H1 (cell line): ENCODE measurements around the gene OR2T35. TPM values are rescaled to one million over a fixed set of nuclear protein-coding genes. Genes with fewer than 3 reads are reported as not detected.

Experiments used
- CTCF ChIA-PET: fragments of 300-600 bp; sonication (Branson Sonifier 250); formaldehyde crosslinking; loops from one replicate; lab custom pipeline; 2021; ENCODE audit not compliant: partially characterized antibody; lab: Charles Lee
- POLR2A ChIA-PET: fragments of 300-600 bp; sonication (Branson Sonifier 250); formaldehyde crosslinking; loops from one replicate; lab custom pipeline; 2021; ENCODE audit warnings: inconsistent platforms; ENCODE audit not compliant: partially characterized antibody; lab: Charles Lee
- DNase-seq, 2 experiments: peaks; one replicate each; pipeline versions ENCODE4 v3.0.0 to v3.0.0-alpha.2; 2010 to 2022; ENCODE audit warnings: low spot score in 2 of 2, low read depth in 1 of 2, mixed read lengths in 1 of 2
- FAIRE-seq: peaks from 2 replicates; lab custom pipeline; 2011; peaks lifted over from hg19 to GRCh38; lab: Jason Lieb, UNC
- H2AFZ ChIP-seq: 2 replicates; pipeline ENCODE4 v1.8.1; 2012; ENCODE audit warnings: low read length, inconsistent platforms
- H2AK5ac ChIP-seq: 2 replicates; pipeline ENCODE4 v1.6.1; 2013; ENCODE audit warnings: low read depth, low read length
- H2BK120ac ChIP-seq: replicated peaks from 2 replicates; pipeline ENCODE3; 2013; ENCODE audit warnings: low read depth, low read length, inconsistent platforms
- H2BK12ac ChIP-seq: 2 replicates; pipeline ENCODE4 v1.6.1; 2013; ENCODE audit warnings: low read depth, low read length
- H2BK15ac ChIP-seq: 2 replicates; pipeline ENCODE4 v1.6.1; 2013; ENCODE audit warnings: low read length
- H2BK20ac ChIP-seq: 2 replicates; pipeline ENCODE4 v1.6.1; 2013; ENCODE audit warnings: low read length
- H2BK5ac ChIP-seq: 2 replicates; pipeline ENCODE4 v1.6.1; 2013; ENCODE audit warnings: low read depth, low read length
- H3K14ac ChIP-seq: 2 replicates; pipeline ENCODE4 v1.6.1; 2013; ENCODE audit warnings: inconsistent platforms; ENCODE audit not compliant: insufficient read length
- H3K18ac ChIP-seq: 2 replicates; pipeline ENCODE4 v1.6.1; 2013; ENCODE audit warnings: low read length; ENCODE audit errors: extremely low read depth
- H3K23ac ChIP-seq: 2 replicates; pipeline ENCODE4 v1.6.1; 2013; ENCODE audit warnings: inconsistent platforms; ENCODE audit not compliant: insufficient read length
- H3K23me2 ChIP-seq: 2 replicates; pipeline ENCODE4 v1.6.1; 2013; ENCODE audit warnings: low read depth, low read length
- H3K27ac ChIP-seq: 2 replicates; pipeline ENCODE4 v1.6.1; 2011; ENCODE audit warnings: low read depth, low read length, inconsistent platforms
- H3K27me3 ChIP-seq, 4 experiments: replicated peaks in 1 of 4; 1 replicate in 1 of 4; 2 replicates in 3 of 4; pipeline versions ENCODE4 v1.6.1 to v1.8.1; 2011 to 2013; ENCODE audit warnings: low read length in 3 of 4, mild to moderate bottlenecking in 3 of 4, inconsistent platforms in 2 of 4, mixed read lengths in 2 of 4, moderate library complexity in 1 of 4; ENCODE audit not compliant: control insufficient read depth in 3 of 4, insufficient read depth in 3 of 4; ENCODE audit errors: extremely low read depth in 1 of 4
- H3K36me3 ChIP-seq, 4 experiments: 2 replicates each; pipeline versions ENCODE4 v1.6.1 to v1.8.1; 2011 to 2013; ENCODE audit warnings: mild to moderate bottlenecking in 4 of 4, low read length in 3 of 4, moderate library complexity in 2 of 4, control low read depth in 1 of 4, inconsistent platforms in 1 of 4; ENCODE audit not compliant: insufficient read depth in 4 of 4, control insufficient read depth in 2 of 4
- H3K4ac ChIP-seq: replicated peaks from 2 replicates; pipeline ENCODE3; 2013; ENCODE audit warnings: low read length, low read depth, mixed read lengths, inconsistent platforms; ENCODE audit not compliant: insufficient read length
- H3K4me1 ChIP-seq, 4 experiments: replicated peaks in 1 of 4; 1 replicate in 1 of 4; 2 replicates in 3 of 4; pipeline versions ENCODE4 v1.6.1 to v1.8.1; 2011 to 2013; ENCODE audit warnings: low read length in 3 of 4, inconsistent platforms in 2 of 4, mixed read lengths in 1 of 4; ENCODE audit not compliant: insufficient read depth in 4 of 4, control insufficient read depth in 3 of 4
- H3K4me2 ChIP-seq, 2 experiments: 2 replicates each; pipeline versions ENCODE4 v1.6.1 to v1.8.1; 2011 to 2013; ENCODE audit warnings: low read depth in 2 of 2, low read length in 2 of 2, control low read depth in 1 of 2, inconsistent platforms in 1 of 2, mild to moderate bottlenecking in 1 of 2; ENCODE audit not compliant: insufficient read depth in 1 of 2
- H3K4me3 ChIP-seq, 4 experiments: fragments of 200-600, 300-600 bp in 1 of 4; sonication (generic), shearing (Covaris generic), sonication (Bioruptor Twin) in 1 of 4; 2 replicates each; pipeline versions ENCODE4 v1.5.1 to v1.8.1; 2011 to 2016; ENCODE audit warnings: low read length in 4 of 4, low read depth in 3 of 4, control low read depth in 2 of 4, inconsistent platforms in 2 of 4, mild to moderate bottlenecking in 2 of 4, mixed read lengths in 1 of 4, moderate library complexity in 1 of 4; ENCODE audit not compliant: insufficient read depth in 2 of 4; ENCODE audit errors: extremely low read depth in 1 of 4
- H3K56ac ChIP-seq: replicated peaks from 2 replicates; pipeline ENCODE3; 2013; ENCODE audit warnings: low read depth, mild to moderate bottlenecking, mixed read lengths, low read length, inconsistent platforms; ENCODE audit not compliant: insufficient read length
- H3K79me1 ChIP-seq: 2 replicates; pipeline ENCODE4 v1.6.1; 2013; ENCODE audit warnings: low read depth, low read length, control low read depth
- H3K79me2 ChIP-seq, 2 experiments: 2 replicates each; pipeline versions ENCODE4 v1.6.1 to v1.8.1; 2012 to 2013; ENCODE audit warnings: low read length in 2 of 2, mild to moderate bottlenecking in 2 of 2, inconsistent platforms in 1 of 2; ENCODE audit not compliant: insufficient read depth in 2 of 2, control insufficient read depth in 1 of 2
- H3K9ac ChIP-seq, 4 experiments: replicated peaks in 1 of 4; 1 replicate in 1 of 4; 2 replicates in 3 of 4; pipeline versions ENCODE4 v1.6.1 to v1.8.1; 2011 to 2013; ENCODE audit warnings: low read depth in 3 of 4, low read length in 3 of 4, control low read depth in 2 of 4, mild to moderate bottlenecking in 2 of 4, moderate library complexity in 2 of 4, inconsistent platforms in 1 of 4; ENCODE audit errors: extremely low read depth in 1 of 4
- H3K9me3 ChIP-seq, 2 experiments: 2 replicates each; pipeline versions ENCODE4 v1.6.1 to v1.8.1; 2012 to 2013; ENCODE audit warnings: mild to moderate bottlenecking in 2 of 2, moderate library complexity in 2 of 2, control low read depth in 1 of 2, inconsistent platforms in 1 of 2, low read depth in 1 of 2, low read length in 1 of 2, mixed read lengths in 1 of 2; ENCODE audit not compliant: insufficient read depth in 2 of 2
- H4K20me1 ChIP-seq, 2 experiments: replicated peaks in 1 of 2; 2 replicates each; pipeline versions ENCODE3 to v1.8.1; 2011 to 2013; ENCODE audit warnings: inconsistent platforms in 2 of 2, low read length in 2 of 2, mild to moderate bottlenecking in 1 of 2; ENCODE audit not compliant: insufficient read depth in 2 of 2, control insufficient read depth in 1 of 2
- H4K5ac ChIP-seq: 2 replicates; pipeline ENCODE4 v1.6.1; 2013; ENCODE audit warnings: low read length, low read depth, mixed read lengths, inconsistent platforms; ENCODE audit not compliant: insufficient read length
- H4K8ac ChIP-seq: 2 replicates; pipeline ENCODE4 v1.8.0; 2013; ENCODE audit warnings: mild to moderate bottlenecking, moderate library complexity, low read length, inconsistent platforms; ENCODE audit not compliant: insufficient read depth; ENCODE audit errors: extremely low read depth
- H4K91ac ChIP-seq: replicated peaks from 2 replicates; pipeline ENCODE3; 2013; ENCODE audit warnings: low read length, mixed read lengths, inconsistent platforms; ENCODE audit not compliant: insufficient read length
- CBX8 ChIP-seq: fragments of 300-800, 300-1000 bp; sonication (generic); IDR thresholded peaks from 2 replicates; pipeline ENCODE4 v1.7.1; 2016; ENCODE audit warnings: low read depth, low read length, borderline replicate concordance
- CEBPB ChIP-seq: IDR thresholded peaks from 2 replicates; pipeline ENCODE4 v1.6.1; 2012; ENCODE audit warnings: low read depth, low read length
- CHD1 ChIP-seq: IDR thresholded peaks from 2 replicates; pipeline ENCODE4 v1.6.1; 2012; ENCODE audit warnings: low read depth, low read length, improper control_type of control experiment
- CTCF ChIP-seq, 3 experiments: IDR thresholded peaks; 1 replicate in 2 of 3; 2 replicates in 1 of 3; pipeline versions ENCODE4 v1.5.1 to v1.6.1; 2011; ENCODE audit warnings: low read length in 3 of 3, mild to moderate bottlenecking in 3 of 3, inconsistent platforms in 2 of 3, low read depth in 1 of 3, moderate library complexity in 1 of 3; ENCODE audit not compliant: insufficient read depth in 1 of 3; ENCODE audit errors: control extremely low read depth in 1 of 3
- EP300 ChIP-seq, 2 experiments: IDR thresholded peaks; 1 replicate in 1 of 2; 2 replicates in 1 of 2; pipeline ENCODE4 v1.6.1; 2011 to 2012; ENCODE audit warnings: low read depth in 2 of 2, low read length in 2 of 2, mild to moderate bottlenecking in 2 of 2, borderline replicate concordance in 1 of 2, inconsistent platforms in 1 of 2, moderate library complexity in 1 of 2
- GABPA ChIP-seq: IDR thresholded peaks from 2 replicates; pipeline ENCODE4 v1.6.1; 2011; ENCODE audit warnings: mild to moderate bottlenecking, low read length, moderate library complexity, borderline replicate concordance; ENCODE audit not compliant: insufficient read depth
- HDAC6 ChIP-seq: IDR thresholded peaks from one replicate; pipeline ENCODE4 v1.7.1; 2012; ENCODE audit warnings: low read depth, mild to moderate bottlenecking, inconsistent platforms, low read length, moderate library complexity
- KDM4A ChIP-seq: IDR thresholded peaks from one replicate; pipeline ENCODE4 v1.7.1; 2012; ENCODE audit warnings: low read depth, mild to moderate bottlenecking, moderate library complexity, low read length, inconsistent platforms; ENCODE audit not compliant: severe bottlenecking
- RNF2 ChIP-seq: fragments of 200-900, 300-1000 bp; sonication (generic); IDR thresholded peaks from 2 replicates; pipeline ENCODE4 v1.7.1; 2016; ENCODE audit warnings: borderline replicate concordance, low read depth, mild to moderate bottlenecking, antibody characterized with exemption, low read length; ENCODE audit not compliant: poor library complexity, severe bottlenecking; ENCODE audit errors: missing control alignments
- RXRA ChIP-seq: IDR thresholded peaks from 2 replicates; pipeline ENCODE4 v1.6.1; 2011; ENCODE audit warnings: low read depth, mild to moderate bottlenecking, low read length, moderate library complexity; ENCODE audit not compliant: insufficient read depth
- SRF ChIP-seq: IDR thresholded peaks from 2 replicates; pipeline ENCODE4 v1.6.1; 2011; ENCODE audit warnings: mild to moderate bottlenecking, low read depth, low read length, moderate library complexity
- WGBS, 2 experiments: shearing (Covaris generic) in 1 of 2; methylation state at CpG; one replicate each; pipeline versions ENCODE4 v1.1.6 to v1.1.7; 2013 to 2015; ENCODE audit warnings: low lambda C conversion rate in 2 of 2, mixed read lengths in 2 of 2, inconsistent platforms in 1 of 2, low coverage in 1 of 2, missing lambda C conversion rate in 1 of 2; ENCODE audit not compliant: insufficient replicate concordance in 2 of 2, insufficient coverage in 1 of 2, insufficient read length in 1 of 2; ENCODE audit errors: extremely low coverage in 1 of 2, missing lambda C conversion rate in 1 of 2; 5-methylcytosine and 5-hydroxymethylcytosine counted together
- polyA plus RNA-seq, 7 experiments: library from polyadenylated mRNA; depleted of rRNA in 3 of 7; stranded (reverse) in 5 of 7; unstranded in 2 of 7; fragments of >200 nt in 5 of 7; fragments of 200-250 nt in 2 of 7; gene quantifications; 1 replicate in 5 of 7; 2 replicates in 1 of 7; 4 replicates in 1 of 7; pipeline versions ENCODE4 v1.2.1 to v1.2.3, GENCODE V29; 2011 to 2013; ENCODE audit warnings: missing spikeins in 2 of 7, mixed read lengths in 2 of 7
- total RNA-seq: library from RNA; stranded (reverse); fragmentation: NEBNext Ultra II Directional; extraction: Animal tissue kit (Norgen Biotek cat#: 25700); gene quantifications from 2 replicates; pipeline ENCODE4 v1.2.1, GENCODE V29; 2021

The OR2T35 gene
- total and polyA plus RNA-seq, 2 of the 8 experiments (the other 6 are each of a cell fraction or from before 2014, with no cell fraction given), result not detected

GRCh38 chr1:248590055-248590454 is 55.0 kb downstream of the OR2T35 start:
- Histone ChIP-seq H3K14ac (no peak overlapping the region), H3K79me1 (no peaks in the 10 kb centered on the region), H2AFZ (no peak overlapping the region), H3K79me2 (no peaks in the 10 kb centered on the region), H4K91ac (no peak overlapping the region), H3K36me3 (no peaks in the 10 kb centered on the region), H2BK120ac (no peak overlapping the region), H3K27me3 (no peaks in the 10 kb centered on the region), H2BK20ac (no peak overlapping the region), H2AK5ac (no peak overlapping the region), H3K56ac (no peak overlapping the region), H3K4me2 (no peak overlapping the region), H2BK12ac (no peak overlapping the region), H4K8ac (no peak overlapping the region), H3K4ac (no peak overlapping the region), H3K4me3 (no peak overlapping the region), H3K18ac (no peak overlapping the region), H4K5ac (no peak overlapping the region), H4K20me1 (no peaks in the 10 kb centered on the region), H2BK5ac (no peak overlapping the region), H2BK15ac (no peak overlapping the region), H3K23ac (no peak overlapping the region), H3K9me3 (peaks cover 43 to 65% of the 10 kb centered on the region in 2 experiments), H3K9ac (no peak overlapping the region), H3K27ac (no peak overlapping the region), H3K4me1 (no peaks in the 10 kb centered on the region), H3K23me2 (no peaks in the 10 kb centered on the region)
- DNase-seq, result no peak
- ChIA-PET POLR2A (no interaction called here), CTCF (no interaction called here)
- FAIRE-seq, result no peak
- WGBS, 2 experiments, result 90% methylated on average over 17 of the region's 17 CpGs; no CpG with 5 or more reads in 1 of the 2 experiments
- TF ChIP-seq RNF2, result no peak
- TF ChIP-seq CHD1, result no peak
- TF ChIP-seq EP300 (IDR thresholded peaks at IDR 0.05; ENCODE audit: borderline replicate concordance in 1 of 2, low read depth in 2 of 2, low read length in 2 of 2), result no peak
- no peak for TF ChIP-seq CTCF (IDR thresholded peaks at IDR 0.05; ENCODE audit: control extremely low read depth in 1 of 3, insufficient read depth in 1 of 3, low read depth in 1 of 3, low read length in 3 of 3)
- no peak for TF ChIP-seq RXRA
- no peak for TF ChIP-seq SRF
- TF ChIP-seq CBX8, result no peak
- no peak for TF ChIP-seq GABPA
- no peak for TF ChIP-seq KDM4A
- no peak for TF ChIP-seq CEBPB
- no peak for TF ChIP-seq HDAC6
